NOMO-1 treated with dmso at 0.1 percent for 144 hours (cell line): Measurements from ENCODE around the gene KANSL2.
"Not testable (repeated sequence)": the region's sequence is repeated elsewhere in the genome, so short reads cannot be mapped to it uniquely, and the experiment has no call there.

Experiments
- DNase-seq: peaks from one replicate; lab custom pipeline; 2025; ENCODE audit not compliant: unreplicated experiment; lab: John Stamatoyannopoulos, UW

The KANSL2 gene

DNA sequence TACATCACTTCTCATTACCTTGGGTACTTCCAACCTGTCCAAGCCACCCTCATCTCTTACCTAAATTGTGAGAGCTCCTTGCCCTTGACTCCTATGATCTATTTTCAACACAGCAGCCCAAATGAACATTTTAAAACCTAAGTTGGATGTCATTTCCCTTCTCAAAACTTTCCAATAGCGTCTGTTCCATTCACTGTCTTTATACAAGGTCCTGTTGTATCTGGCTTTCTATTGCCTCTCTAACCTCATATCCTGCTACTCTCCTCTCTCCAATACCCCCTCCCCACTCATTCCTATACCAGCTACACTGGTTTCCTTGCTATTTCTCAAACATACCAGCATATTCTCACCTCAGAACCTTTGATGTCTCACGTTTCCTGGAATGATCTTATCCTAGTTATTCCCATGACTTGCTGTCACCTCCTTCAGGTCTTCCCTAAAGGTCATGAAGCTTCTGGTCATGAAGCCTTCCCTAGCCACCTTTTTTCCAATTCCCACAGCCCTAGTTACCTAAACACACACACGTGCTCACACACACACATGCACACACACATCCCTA is 4.1 kb upstream of the KANSL2 start:
- DNase-seq = no peak

DNA sequence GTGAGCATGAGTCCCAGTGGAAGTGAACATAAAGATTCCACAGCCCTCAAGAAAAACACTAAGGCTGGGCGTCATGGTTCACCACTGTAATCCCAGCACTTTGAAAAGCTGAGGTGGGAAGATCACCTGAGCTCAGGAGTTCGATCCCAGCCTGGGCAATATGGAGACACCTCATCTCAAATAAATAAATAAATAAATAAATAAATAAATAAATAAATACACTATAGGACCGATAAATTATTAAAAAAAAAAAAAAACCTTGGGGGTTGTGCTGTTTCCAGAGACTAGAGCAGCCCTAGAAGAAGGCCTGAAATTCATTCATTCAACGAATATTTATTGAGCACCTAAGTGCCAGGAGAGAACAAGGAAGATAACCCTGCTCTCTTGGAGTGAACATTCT is 1.5 kb upstream of the KANSL2 start:
- DNase-seq = no peak

DNA sequence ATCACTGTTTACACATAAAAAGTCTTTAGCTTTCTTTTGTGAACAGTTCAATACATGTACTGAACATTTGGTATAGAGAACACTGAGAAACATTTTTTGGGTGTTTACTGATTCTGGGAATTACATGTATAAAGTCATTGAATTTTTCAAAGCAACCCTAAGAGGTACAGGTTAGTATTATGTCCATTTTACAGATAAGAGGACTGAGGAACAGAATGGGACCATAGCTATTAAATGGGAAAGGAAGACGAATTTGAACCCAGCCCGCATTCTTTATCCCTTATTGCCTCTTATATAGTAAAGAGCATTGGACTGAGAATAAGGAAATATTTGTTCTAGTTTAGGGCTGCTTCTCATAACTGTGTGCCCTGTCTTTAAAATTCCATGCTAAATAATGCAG is 889 bp upstream of the KANSL2 start:
- DNase-seq = no peak

DNA sequence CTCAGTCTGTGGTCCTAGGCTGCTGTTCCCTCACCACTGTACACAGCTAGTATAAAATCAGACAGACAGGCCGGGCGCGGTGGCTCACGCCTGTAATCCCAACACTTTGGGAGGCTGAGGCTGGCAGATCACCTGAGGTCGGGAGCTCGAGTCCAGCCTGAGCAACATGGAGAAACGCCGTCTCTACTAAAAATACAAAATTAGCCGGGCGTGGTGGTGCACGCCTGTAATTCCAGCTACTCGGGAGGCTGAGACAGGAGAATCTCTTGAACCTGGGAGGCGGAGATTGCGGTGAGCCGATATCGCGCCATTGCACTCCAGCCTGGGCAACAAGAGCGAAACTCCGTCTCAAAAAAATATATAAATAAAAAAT is 481 bp upstream of the KANSL2 start:
- DNase-seq = not testable (repeated sequence)

DNA sequence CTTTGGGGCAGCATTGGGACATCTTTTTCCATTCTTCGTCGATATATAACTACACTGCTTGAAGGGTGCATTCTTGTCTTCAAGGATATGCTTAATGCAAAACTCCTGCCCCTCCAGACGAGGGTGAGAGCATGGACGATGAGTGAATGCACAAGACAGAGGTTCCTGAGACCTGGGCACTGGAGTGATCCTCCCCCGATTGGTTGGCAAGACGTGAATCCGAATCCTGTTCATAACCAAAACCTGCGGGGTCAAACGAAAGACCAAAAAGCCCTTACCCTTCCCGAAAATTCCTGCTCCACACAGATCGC is 684 bp downstream of the KANSL2 start:
- DNase-seq = no peak

DNA sequence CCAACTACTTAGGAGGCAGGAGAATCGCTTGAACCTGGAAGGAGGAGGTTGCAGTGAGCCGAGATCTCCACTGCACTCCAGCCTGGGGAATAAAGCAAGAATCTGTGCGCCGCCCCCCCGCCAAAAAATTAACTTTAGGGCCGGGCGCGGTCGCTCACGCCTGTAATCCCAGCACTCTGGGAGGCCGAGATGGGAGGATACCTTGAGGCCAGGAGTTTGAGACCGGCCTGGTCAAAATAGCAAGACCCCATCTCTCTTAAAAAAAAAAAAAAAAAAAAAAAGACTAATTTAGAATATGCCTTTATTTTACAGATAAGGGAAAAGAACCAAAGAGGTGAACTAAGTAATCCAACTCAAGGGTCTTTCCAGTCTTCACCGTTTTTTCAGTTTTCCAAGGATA is 1.2 kb downstream of the KANSL2 start:
- DNase-seq = no peak

DNA sequence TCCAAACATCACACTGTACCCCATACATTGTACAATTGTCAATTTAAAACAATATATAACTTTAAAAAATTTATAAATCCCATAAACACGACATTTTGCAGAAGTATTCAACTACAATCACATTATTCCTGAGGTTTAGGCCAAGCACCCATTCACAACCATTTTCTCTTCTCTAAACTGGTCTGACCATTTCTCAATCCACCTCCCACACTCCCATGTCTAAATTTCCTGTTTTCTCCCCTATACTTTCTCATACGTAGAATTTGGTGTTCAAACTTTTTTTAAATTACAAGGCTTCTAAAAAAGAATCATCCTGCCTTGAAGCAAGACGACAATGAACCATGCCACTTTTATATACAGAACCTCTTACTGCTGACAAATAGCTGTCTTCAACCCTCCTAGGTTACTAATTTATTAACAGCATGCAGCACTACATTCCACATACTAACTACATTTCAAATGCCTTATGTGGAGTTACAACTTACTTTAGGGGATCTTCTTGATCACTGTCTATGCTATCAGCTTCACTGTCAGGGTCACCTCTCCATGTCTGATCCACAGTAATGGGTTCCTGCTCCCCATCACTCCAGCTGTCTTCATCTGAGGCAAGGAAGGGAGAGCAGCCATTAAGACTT is 3.4 kb downstream of the KANSL2 start:
- no peak for DNase-seq

DNA sequence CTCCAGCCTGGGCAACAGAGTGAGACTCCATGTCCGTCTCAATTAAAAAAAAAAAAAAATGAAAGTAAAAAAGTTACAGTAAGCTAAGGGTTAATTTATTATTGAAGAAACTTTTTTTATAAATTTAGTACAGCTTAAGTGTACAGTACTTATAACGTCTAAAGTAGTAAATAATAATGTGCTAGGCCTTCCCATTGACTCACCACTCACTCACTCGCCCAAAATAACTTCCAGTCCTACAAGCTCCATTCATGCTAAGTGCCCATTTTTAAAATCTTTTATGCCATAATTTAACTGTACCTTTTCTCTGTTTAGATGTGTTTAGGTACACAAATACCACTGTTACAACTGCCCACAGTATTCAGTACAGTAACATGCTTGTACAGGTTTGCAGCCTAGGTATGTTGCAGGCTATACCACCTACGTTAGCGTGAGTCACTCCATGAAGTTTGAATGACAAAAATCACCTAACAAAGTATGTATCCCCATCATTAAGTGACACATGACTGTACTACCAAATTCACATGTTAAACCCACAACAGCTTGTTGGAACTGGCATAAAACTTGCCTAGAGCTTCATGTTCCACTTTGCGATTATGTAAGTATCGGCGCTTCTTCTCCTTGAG is 10.7 kb downstream of the KANSL2 start:
- no peak for DNase-seq

DNA sequence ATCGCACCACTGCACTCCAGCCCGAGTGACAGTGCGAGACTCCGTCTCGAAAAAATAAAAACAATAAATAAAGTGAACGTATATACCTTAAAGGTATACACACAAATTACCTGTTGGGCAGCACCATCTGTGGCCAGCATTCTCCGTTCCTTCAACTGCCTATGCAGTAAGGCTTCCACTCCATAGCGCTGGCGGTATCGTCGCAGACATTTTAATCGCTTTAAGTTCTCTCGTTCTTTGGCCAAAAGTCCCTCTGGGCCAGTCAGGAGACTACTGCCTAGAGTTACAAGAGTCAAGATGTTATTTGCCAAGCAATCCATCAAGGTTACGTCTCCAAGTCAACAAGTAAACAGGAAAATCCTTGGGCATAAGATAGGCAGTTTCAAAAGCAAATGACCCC is 13.0 kb downstream of the KANSL2 start:
- DNase-seq = no peak

DNA sequence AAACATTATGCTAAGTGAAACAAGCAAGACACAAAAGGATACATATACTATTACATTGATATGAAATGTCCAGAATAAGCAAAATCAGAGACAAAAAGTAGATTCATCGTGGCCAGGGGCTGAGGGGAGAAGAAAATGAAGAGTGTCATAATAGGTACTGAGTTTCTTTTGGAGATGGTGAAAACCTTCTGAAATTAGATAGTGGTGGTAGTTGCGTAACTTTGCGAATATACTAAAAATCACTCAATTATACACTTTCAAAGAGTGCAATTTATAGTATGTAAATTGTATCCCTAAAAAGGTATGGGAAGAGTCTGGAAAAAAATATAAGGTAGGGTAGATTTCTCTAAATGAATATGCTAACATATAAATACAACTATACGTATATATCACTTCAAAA is 22.2 kb downstream of the KANSL2 start:
- DNase-seq = no peak

DNA sequence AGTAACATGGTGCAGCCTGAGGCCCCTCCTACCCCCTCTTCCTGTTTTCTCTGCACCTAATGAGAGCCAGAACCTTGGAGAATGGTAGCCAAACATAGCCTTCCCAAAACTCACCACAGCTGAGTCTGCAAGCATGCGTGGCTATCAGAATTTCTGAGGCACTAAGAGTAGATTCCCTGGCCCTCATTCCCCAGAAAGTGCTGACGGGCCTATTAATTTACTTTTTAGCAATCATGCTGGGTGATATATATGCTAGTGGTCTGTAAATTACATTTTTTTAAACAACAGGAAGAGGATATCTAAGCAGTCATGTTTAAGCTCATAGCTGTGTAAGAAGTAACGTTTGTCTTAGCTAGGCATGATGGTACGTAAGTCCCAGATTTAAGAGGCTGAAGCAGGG is 30.4 kb downstream of the KANSL2 start:
- DNase-seq = no peak

DNA sequence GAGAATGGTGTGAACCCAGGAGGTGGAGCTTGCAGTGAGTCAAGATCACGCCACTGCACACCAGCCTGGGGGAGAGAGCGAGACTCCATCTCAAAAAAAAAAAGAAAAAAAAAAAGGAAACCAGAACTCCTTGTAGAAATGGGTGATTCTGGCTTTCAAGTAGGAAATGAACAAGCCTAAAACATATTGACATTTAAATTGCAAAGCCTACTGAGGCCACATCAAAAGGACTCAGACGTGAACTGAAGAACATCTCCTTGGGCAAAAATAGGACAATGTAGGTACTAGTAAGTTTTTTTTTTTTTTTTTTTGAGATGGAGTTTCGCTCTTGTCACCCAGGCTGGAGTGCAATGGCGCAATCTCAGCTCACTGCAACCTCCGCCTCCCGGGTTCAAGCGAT is 36.7 kb downstream of the KANSL2 start:
- DNase-seq = not testable (repeated sequence)

DNA sequence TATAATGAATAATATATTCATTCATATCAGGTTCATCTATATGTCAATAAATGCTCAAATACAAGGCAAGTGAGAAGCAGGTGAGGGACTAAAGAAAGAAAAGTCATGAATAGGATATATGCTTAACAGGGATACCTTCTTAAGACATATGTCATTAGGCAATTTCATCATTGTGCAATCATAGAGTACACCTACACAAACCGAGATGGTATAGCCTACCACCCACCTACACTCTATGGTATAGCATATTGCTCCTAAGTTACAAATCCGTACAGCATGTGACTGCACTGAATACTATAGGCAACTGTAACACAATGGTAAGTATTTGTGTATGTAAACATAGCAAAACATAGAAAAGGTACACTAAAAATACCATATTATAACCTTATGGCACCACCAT is 39.0 kb downstream of the KANSL2 start:
- no peak for DNase-seq

DNA sequence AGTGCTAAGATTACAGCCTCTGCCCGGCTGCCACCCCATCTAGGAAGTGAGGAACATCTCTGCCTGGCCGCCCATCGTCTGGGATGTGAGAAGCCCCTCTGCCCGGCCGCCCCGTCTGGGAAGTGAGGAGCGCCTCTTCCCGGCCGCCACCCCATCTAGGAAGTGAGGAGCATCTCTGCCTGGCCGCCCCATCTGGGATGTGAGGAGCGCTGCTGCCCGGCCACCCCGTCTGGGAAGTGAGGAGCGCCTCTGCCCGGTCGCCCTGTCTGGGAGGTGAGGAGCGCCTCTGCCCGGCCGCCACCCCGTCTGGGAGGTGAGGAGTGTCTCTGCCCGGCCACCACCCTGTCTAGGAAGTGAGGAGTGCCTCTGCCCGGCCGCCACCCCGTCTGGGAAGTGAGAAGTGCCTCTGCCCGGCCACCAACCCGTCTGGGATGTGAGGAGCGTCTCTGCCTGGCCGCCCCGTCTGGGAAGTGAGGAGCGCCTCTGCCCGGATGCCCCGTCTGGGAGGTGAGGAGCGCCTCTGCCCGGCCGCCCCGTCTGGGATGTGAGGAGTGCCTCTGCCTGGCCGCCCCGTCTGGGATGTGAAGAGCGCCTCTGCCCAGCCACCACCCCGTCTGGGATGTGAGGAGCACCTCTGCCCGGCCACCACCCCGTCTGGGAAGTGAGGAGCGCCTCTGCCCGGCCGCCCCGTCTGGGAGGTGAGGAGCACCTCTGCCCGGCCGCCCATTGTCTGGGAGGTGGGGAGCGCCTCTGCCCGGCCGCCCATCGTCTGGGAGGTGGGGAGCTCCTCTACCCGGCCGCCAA is 40.1 kb downstream of the KANSL2 start:
- not testable (repeated sequence) for DNase-seq

DNA sequence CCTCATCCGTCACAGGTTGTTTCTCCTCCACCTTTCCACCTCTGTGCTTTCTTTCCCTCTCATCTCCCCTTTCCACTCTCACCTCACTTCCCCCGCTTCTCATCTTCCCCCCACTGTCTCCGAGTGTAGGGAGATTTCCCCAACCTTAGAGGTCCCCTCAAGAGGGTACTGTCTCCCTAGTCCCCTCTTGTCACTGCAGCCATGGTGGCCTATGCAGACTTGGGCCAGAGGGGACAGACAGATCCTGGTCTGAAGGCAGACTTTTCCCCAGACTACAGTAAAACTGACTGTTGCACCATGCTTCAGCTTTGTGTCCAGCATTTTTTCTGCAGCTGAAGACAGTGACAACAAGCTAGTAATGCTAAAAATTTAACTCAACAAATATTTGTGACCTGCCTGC is 41.2 kb downstream of the KANSL2 start:
- no peak for DNase-seq

DNA sequence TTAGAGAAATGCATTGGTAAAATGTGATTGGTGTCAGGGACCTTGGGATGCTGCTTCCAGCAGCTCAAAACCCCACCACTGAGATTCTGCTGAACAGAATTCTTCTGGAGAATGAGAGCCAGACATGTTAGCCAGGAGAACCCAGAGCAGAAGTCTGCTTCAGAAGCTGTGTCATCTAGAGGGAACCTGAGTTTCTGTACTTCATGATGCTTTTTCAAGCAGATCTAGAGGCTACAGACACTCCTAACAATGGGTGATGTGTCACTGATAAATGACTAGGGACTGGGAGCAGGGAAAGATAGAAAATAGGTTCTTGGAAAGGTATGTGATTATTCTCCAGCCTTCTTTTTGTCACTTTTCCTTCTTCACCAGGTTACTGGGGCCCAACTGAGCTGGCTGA is 41.6 kb downstream of the KANSL2 start:
- DNase-seq = no peak

DNA sequence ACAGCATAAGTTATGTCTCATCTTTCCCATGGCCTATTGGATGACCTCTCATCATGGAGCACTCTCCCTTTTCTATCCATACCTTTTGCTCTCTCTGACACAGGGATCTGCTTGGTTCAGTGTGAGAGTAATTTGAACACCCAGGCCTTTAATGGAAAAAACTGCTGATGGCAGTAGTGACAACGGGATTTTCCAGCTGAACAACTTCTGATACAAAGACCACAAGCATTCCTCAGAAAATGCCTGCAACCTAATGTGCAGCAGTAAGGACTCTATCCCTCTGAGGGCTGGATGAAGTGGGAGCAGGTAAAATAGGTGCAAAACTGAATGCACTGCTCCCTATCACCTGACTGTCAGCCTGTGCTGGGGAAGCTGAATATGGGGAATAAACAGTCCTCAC is 51.0 kb downstream of the KANSL2 start:
- DNase-seq = no peak

DNA sequence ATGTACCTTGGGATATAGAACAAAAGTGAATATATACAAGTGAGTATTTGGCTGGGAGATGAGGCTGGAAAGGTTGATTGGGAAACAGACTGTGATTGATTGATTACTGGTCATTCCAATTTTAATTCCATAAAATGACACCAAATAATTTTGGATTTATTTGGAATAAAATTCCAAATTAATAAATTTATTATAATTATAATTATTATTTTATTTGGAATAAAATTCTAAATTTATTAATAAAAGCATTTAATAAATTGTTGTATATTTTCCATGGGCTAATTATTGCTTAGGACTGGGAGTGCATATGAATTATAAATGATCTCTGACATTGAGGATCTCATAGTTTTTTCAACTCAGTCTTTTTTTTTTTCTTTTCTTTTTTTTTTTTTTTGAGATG is 51.7 kb downstream of the KANSL2 start:
- DNase-seq = no peak

DNA sequence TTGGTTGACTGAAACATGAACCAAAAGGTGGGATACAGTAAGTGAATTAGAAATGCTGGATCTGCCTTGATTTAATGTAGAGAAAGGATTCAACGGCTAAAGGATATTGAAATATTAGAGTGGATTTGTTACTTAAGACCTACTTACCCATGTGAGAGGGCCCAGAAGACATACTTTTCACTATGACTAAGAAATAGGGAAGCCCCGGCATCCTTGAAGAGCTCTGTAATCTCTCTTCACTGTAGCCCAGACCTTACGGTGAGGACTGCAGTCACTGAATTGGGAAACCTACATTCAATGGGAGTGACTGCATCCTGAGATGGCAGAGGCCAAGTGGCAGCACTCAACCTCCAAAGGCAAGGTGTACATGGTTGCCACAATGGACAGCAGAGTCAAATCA is 52.5 kb downstream of the KANSL2 start:
- no peak for DNase-seq

DNA sequence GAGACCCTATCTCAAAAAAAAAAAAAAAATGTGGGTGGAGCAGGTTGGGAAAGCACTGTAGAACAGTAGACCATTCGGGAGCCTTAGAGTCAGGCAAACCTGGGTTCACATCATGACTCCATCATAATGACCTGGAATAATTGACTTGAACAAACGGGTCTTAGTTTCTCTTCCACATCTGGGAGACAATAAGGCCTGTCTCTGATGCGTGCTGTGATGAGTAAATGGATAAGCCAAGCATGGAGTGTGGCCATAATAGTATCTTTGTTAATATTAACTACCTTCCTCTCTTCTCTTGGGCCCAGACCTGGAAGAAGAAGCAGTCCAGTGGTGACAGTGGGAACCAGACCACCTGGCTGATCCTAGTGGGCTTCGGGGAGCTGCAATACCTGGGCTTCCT is 54.5 kb downstream of the KANSL2 start:
- no peak for DNase-seq

DNA sequence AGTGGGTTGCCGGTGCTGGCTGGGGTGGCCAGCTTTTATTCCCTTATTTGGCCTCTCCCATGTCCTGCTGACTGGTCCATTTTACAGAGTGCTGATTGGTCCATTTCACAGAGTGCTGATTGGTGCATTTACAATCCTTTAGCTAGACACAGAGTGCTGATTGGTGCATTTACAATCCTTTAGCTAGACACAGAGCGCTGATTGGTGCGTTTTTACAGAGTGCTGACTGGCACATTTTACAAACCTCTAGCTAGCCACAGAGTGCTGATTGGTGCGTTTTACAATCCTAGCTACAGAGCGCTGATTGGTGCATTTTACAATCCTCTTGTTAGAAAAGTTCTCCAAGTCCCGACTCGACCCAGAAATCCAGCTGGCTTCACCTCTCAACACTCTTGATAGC is 59.0 kb downstream of the KANSL2 start:
- not testable (repeated sequence) for DNase-seq

DNA sequence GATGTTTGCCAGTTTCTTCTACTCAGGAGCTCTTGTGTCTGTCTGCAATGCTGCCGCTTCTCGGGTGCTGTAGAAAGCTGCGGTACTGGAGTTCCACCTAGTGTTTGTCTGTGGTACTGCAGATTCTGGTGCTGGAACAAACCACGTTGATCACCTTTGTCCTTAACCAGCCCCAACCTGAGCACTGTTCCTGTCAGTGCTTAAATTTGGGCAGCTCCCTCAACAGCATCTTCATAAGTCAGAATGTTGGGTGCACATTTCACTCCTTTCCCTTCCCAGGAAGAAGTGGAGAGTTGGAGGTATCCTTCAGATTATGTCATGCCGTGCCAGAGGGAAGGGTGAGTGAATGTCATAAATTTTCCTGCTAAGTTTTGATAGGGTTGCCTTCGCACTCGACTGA is 63.5 kb downstream of the KANSL2 start:
- peak; percentile 54 for DNase-seq
